ENCODE data around the gene SLC47A2. TPM values are rescaled to one million over a fixed set of nuclear protein-coding genes. Genes with fewer than 3 reads are reported as not detected.

Gene SLC47A2
- polyA plus RNA-seq, 1 donor from 2014 or later, result not detected

DNA sequence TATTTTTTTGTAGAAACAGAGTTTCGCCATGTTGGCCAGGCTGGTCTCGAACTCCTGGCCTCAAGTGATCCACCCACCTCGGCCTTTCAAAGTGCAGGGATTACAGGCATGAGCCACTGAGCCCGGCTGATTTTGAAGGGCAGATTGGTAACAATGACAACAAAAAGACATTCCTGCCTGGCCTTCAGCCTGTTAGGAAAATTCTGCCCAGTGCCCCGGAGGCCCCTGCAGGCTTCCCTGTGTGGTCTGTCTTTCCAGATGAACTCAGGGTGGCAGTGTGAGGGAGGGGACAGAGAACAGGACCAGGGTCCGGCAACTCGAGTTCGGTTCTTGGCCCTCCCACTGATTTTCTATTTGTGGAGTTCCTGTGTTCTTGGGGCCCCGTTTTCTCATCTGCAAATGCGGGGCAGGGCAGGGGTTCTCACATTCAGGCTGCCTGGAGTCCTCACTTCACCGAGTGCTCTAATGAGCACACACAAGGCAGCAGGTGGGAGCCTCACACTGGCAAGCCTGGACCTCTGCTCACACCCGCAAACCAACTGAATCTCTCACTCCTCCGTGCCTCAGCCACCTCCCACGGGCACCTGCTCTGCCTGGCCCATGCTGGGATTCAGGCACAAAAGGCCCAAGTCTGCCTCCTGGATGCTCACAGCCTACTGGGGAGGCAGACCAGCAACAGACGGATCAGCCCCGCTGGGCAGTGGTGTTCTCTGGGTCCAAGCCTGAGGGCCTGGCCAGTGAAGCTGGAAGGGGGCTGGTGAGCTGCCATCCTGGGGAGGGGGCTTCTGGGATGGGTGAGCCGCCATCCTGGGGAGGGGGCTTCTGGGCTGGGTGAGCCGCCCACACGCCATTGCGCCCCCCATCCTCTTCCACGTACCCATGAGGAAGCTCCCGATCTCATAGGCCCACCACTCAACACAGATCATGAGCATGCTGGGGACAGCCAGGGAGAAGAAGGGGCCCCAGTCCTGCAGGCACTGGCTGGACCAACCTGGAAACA, 10.3 kb downstream of the SLC47A2 start:
- H3K79me2 ChIP-seq (replicated peaks; ENCODE audit: insufficient read depth, low read length), result no peaks in the 10 kb centered on the region
- H3K9me3 ChIP-seq (ENCODE audit: low read length), result no peaks in the 10 kb centered on the region
- no peak overlapping the region for H3K27ac ChIP-seq (ENCODE audit: low read length)
- no peaks in the 10 kb centered on the region for H3F3A ChIP-seq (ENCODE audit: insufficient read depth, low read length, poor library complexity, severe bottlenecking)
- no peak overlapping the region for H2AFZ ChIP-seq (ENCODE audit: low read depth, low read length)
- TF ChIP-seq TAF1 (IDR thresholded peaks at IDR 0.05; ENCODE audit: low read depth), result no peak
- TF ChIP-seq RAD21 (conservative IDR thresholded peaks at IDR 0.05), result no peak
- H3K36me3 ChIP-seq (ENCODE audit: insufficient read depth, low read length), result no peaks in the 10 kb centered on the region
- H3K4me2 ChIP-seq (ENCODE audit: low read length), result no peak overlapping the region
- H3K4me3 ChIP-seq (ENCODE audit: low read length), result no peak overlapping the region
- no peaks in the 10 kb centered on the region for H4K20me1 ChIP-seq (ENCODE audit: insufficient read depth)
- H3K9me2 ChIP-seq (ENCODE audit: insufficient read depth, low read length), result no peaks in the 10 kb centered on the region
- H3K9ac ChIP-seq (ENCODE audit: low read length), result no peak overlapping the region
- no peaks in the 10 kb centered on the region for H3K27me3 ChIP-seq (ENCODE audit: insufficient read depth, low read depth, low read length)

DNA sequence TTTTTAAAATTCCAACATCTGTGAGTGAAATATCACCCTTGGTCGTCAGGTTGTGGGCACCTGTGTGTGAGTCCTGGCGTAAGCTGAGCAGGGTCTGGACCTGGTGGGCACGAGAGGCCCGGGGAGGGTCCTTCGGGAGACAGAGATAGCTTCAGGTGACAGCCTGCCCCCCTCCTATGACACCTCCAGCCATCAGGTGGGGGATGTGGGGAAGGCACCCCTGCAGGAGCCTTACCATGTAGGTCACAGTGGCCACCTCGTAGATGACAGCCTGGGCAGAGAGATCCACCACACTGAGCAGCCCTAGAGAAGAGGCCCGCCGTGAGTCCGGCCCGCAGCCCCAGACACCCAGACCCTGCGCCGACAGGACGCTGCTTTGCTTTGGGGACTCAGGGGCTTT, 11.2 kb downstream of the SLC47A2 start:
- H2AFZ ChIP-seq (ENCODE audit: low read depth, low read length), result no peak overlapping the region
- no peaks in the 10 kb centered on the region for H3K9me2 ChIP-seq (ENCODE audit: insufficient read depth, low read length)
- no peak overlapping the region for H3K9ac ChIP-seq (ENCODE audit: low read length)
- H3K4me2 ChIP-seq (ENCODE audit: low read length), result no peak overlapping the region
- H3K27me3 ChIP-seq (ENCODE audit: insufficient read depth, low read depth, low read length), result no peaks in the 10 kb centered on the region
- H3K9me3 ChIP-seq (ENCODE audit: low read length), result no peaks in the 10 kb centered on the region
- no peaks in the 10 kb centered on the region for H3K79me2 ChIP-seq (replicated peaks; ENCODE audit: insufficient read depth, low read length)
- H3K4me3 ChIP-seq (ENCODE audit: low read length), result no peak overlapping the region
- H3K36me3 ChIP-seq (ENCODE audit: insufficient read depth, low read length), result no peaks in the 10 kb centered on the region
- TF ChIP-seq EP300 (conservative IDR thresholded peaks at IDR 0.05; ENCODE audit: poor library complexity, severe bottlenecking) (no peak), POLR2AphosphoS5 (IDR thresholded peaks at IDR 0.05) (no peak), REST (IDR thresholded peaks at IDR 0.05; ENCODE audit: borderline replicate concordance) (no peak), TAF1 (IDR thresholded peaks at IDR 0.05; ENCODE audit: low read depth) (no peak), SMC3 (conservative IDR thresholded peaks at IDR 0.05; ENCODE audit: poor library complexity) (no peak), EZH2 (IDR thresholded peaks at IDR 0.05; ENCODE audit: borderline replicate concordance, insufficient read depth, low read length, poor library complexity, severe bottlenecking) (no peak), MXI1 (conservative IDR thresholded peaks at IDR 0.05; ENCODE audit: poor library complexity, severe bottlenecking) (no peak), RAD21 (conservative IDR thresholded peaks at IDR 0.05) (no peak)
- TF ChIP-seq, protein P1, sequence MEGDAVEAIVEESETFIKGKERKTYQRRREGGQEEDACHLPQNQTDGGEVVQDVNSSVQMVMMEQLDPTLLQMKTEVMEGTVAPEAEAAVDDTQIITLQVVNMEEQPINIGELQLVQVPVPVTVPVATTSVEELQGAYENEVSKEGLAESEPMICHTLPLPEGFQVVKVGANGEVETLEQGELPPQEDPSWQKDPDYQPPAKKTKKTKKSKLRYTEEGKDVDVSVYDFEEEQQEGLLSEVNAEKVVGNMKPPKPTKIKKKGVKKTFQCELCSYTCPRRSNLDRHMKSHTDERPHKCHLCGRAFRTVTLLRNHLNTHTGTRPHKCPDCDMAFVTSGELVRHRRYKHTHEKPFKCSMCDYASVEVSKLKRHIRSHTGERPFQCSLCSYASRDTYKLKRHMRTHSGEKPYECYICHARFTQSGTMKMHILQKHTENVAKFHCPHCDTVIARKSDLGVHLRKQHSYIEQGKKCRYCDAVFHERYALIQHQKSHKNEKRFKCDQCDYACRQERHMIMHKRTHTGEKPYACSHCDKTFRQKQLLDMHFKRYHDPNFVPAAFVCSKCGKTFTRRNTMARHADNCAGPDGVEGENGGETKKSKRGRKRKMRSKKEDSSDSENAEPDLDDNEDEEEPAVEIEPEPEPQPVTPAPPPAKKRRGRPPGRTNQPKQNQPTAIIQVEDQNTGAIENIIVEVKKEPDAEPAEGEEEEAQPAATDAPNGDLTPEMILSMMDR (IDR thresholded peaks at IDR 0.05; ENCODE audit: poor library complexity, severe bottlenecking), result no peak
- H3F3A ChIP-seq (ENCODE audit: insufficient read depth, low read length, poor library complexity, severe bottlenecking), result no peaks in the 10 kb centered on the region
- no peak overlapping the region for H3K27ac ChIP-seq (ENCODE audit: low read length)
- H4K20me1 ChIP-seq (ENCODE audit: insufficient read depth), result no peaks in the 10 kb centered on the region
